Measurements from ENCODE around the gene STAG3.

DNA sequence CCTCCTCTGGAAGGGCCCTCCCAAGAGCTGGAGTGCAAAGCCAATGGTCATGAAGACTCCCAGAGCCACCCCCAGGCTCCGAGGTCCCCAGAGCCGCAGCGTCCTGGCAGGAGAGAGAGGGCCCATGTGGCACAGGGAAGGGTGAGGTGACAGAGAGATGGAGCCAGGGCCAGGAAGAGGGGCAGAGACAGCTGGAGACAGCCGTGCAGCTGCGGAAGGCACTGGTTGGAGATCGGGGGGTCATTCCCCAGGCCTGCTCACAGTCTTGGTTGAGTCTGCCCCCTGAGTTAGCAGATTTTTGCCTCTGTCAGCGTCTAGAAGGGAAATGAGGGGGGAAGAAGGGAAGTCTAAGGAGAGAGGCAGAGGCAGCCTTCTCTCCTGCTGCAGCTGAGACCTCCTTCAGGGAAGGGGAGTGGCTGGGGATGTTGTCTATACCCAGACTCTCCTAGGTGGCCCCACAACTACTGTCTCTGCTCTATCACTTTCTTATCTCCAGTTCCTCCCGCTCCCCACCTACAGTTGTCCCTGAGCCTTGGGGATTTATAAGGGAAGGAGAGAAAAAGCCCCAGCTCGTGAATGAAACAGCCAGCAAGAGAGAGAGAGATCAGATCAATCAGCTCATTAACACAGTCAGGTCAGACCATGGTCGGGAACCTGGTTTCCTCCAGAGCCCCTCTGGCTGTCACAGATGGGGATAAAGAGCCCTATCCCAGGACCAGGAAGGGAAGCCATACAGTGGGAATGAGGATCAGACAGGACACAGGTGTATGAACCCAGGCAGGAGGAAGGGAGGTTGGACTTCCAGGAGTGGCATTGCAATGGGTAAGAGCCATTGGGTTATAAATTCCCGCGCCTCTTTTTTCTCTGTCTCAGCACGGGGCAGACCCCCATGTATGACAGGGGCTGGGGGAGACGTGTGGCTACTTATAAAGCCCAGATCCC lies 10.5 kb upstream of the STAG3 start:
- TF ChIP-seq POLR2AphosphoS5 (IDR thresholded peaks at IDR 0.05) = no peak
- TF ChIP-seq RAD21 (conservative IDR thresholded peaks at IDR 0.05) = no peak
- TF ChIP-seq, protein P1, sequence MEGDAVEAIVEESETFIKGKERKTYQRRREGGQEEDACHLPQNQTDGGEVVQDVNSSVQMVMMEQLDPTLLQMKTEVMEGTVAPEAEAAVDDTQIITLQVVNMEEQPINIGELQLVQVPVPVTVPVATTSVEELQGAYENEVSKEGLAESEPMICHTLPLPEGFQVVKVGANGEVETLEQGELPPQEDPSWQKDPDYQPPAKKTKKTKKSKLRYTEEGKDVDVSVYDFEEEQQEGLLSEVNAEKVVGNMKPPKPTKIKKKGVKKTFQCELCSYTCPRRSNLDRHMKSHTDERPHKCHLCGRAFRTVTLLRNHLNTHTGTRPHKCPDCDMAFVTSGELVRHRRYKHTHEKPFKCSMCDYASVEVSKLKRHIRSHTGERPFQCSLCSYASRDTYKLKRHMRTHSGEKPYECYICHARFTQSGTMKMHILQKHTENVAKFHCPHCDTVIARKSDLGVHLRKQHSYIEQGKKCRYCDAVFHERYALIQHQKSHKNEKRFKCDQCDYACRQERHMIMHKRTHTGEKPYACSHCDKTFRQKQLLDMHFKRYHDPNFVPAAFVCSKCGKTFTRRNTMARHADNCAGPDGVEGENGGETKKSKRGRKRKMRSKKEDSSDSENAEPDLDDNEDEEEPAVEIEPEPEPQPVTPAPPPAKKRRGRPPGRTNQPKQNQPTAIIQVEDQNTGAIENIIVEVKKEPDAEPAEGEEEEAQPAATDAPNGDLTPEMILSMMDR (IDR thresholded peaks at IDR 0.05; ENCODE audit: poor library complexity, severe bottlenecking) = no peak
- TF ChIP-seq, protein P2, sequence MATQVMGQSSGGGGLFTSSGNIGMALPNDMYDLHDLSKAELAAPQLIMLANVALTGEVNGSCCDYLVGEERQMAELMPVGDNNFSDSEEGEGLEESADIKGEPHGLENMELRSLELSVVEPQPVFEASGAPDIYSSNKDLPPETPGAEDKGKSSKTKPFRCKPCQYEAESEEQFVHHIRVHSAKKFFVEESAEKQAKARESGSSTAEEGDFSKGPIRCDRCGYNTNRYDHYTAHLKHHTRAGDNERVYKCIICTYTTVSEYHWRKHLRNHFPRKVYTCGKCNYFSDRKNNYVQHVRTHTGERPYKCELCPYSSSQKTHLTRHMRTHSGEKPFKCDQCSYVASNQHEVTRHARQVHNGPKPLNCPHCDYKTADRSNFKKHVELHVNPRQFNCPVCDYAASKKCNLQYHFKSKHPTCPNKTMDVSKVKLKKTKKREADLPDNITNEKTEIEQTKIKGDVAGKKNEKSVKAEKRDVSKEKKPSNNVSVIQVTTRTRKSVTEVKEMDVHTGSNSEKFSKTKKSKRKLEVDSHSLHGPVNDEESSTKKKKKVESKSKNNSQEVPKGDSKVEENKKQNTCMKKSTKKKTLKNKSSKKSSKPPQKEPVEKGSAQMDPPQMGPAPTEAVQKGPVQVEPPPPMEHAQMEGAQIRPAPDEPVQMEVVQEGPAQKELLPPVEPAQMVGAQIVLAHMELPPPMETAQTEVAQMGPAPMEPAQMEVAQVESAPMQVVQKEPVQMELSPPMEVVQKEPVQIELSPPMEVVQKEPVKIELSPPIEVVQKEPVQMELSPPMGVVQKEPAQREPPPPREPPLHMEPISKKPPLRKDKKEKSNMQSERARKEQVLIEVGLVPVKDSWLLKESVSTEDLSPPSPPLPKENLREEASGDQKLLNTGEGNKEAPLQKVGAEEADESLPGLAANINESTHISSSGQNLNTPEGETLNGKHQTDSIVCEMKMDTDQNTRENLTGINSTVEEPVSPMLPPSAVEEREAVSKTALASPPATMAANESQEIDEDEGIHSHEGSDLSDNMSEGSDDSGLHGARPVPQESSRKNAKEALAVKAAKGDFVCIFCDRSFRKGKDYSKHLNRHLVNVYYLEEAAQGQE (IDR thresholded peaks at IDR 0.05; ENCODE audit: borderline replicate concordance) = no peak
- TF ChIP-seq EP300 (conservative IDR thresholded peaks at IDR 0.05; ENCODE audit: poor library complexity, severe bottlenecking) = no peak
